ENCODE results near the gene ALG9. TPM values are rescaled to one million over a fixed set of nuclear protein-coding genes. Genes with fewer than 3 reads are reported as not detected.

ALG9 gene
- total and polyA plus RNA-seq, 10 of the 15 experiments (the other 5 are each of a cell fraction or from before 2014, with no cell fraction given), result 10.8 to 41.6 (median 25.5) TPM

- TF ChIP-seq, protein P1, sequence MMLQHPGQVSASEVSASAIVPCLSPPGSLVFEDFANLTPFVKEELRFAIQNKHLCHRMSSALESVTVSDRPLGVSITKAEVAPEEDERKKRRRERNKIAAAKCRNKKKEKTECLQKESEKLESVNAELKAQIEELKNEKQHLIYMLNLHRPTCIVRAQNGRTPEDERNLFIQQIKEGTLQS (IDR thresholded peaks at IDR 0.05; ENCODE audit: borderline replicate concordance, extremely low read depth, low read depth, low read length), result no peak
- TF ChIP-seq RAD21 (IDR thresholded peaks at IDR 0.05; ENCODE audit: insufficient read depth, low read depth, low read length) (no peak), ZNF274 (IDR thresholded peaks at IDR 0.05; ENCODE audit: insufficient read depth, insufficient read length) (no peak), MTA3 (IDR thresholded peaks at IDR 0.05; ENCODE audit: borderline replicate concordance, low read length) (no peak), PKNOX1 (IDR thresholded peaks at IDR 0.05) (no peak), BACH1 (IDR thresholded peaks at IDR 0.05; ENCODE audit: borderline replicate concordance) (0 out of 2 replicates have a peak, but pooled peaks have one; percentile 34), RFX5 (IDR thresholded peaks at IDR 0.05; ENCODE audit: low read depth, low read length) (no peak), DPF2 (IDR thresholded peaks at IDR 0.05) (peak; percentile 50; the same call in 1 of the 2 replicates), MXI1 (IDR thresholded peaks at IDR 0.05; ENCODE audit: low read depth, low read length) (no peak), SRF (IDR thresholded peaks at IDR 0.05; ENCODE audit: low read depth in 2 of 2, low read length in 2 of 2) (no peak), SMARCA5 (IDR thresholded peaks at IDR 0.05) (no peak), EGR1 (IDR thresholded peaks at IDR 0.05; ENCODE audit: borderline replicate concordance in 1 of 2, low read depth in 2 of 2, low read length in 2 of 2) (peak in 1 of 2 experiments; percentile 6; a peak in 1 of 3 replicates), E2F8 (IDR thresholded peaks at IDR 0.05; ENCODE audit: low read depth, partially characterized antibody) (no peak), ZNF384 (IDR thresholded peaks at IDR 0.05; ENCODE audit: borderline replicate concordance, low read depth, low read length) (no peak), CEBPB (IDR thresholded peaks at IDR 0.05; ENCODE audit: borderline replicate concordance in 1 of 2, low read depth in 2 of 2, low read length in 2 of 2) (no peak), SMAD1 (IDR thresholded peaks at IDR 0.05; ENCODE audit: low read depth, partially characterized antibody) (no peak), BRCA1 (IDR thresholded peaks at IDR 0.05; ENCODE audit: low read depth, low read length) (no peak), PML (IDR thresholded peaks at IDR 0.05; ENCODE audit: low read length) (no peak), TAF1 (IDR thresholded peaks at IDR 0.05; ENCODE audit: borderline replicate concordance, low read depth, low read length) (peak; percentile 78; the same call in 1 of the 2 replicates), TBL1XR1 (IDR thresholded peaks at IDR 0.05; ENCODE audit: low read depth, low read length) (no peak), TCF12 (IDR thresholded peaks at IDR 0.05; ENCODE audit: low read depth, low read length) (no peak)
- TF ChIP-seq, protein P2, sequence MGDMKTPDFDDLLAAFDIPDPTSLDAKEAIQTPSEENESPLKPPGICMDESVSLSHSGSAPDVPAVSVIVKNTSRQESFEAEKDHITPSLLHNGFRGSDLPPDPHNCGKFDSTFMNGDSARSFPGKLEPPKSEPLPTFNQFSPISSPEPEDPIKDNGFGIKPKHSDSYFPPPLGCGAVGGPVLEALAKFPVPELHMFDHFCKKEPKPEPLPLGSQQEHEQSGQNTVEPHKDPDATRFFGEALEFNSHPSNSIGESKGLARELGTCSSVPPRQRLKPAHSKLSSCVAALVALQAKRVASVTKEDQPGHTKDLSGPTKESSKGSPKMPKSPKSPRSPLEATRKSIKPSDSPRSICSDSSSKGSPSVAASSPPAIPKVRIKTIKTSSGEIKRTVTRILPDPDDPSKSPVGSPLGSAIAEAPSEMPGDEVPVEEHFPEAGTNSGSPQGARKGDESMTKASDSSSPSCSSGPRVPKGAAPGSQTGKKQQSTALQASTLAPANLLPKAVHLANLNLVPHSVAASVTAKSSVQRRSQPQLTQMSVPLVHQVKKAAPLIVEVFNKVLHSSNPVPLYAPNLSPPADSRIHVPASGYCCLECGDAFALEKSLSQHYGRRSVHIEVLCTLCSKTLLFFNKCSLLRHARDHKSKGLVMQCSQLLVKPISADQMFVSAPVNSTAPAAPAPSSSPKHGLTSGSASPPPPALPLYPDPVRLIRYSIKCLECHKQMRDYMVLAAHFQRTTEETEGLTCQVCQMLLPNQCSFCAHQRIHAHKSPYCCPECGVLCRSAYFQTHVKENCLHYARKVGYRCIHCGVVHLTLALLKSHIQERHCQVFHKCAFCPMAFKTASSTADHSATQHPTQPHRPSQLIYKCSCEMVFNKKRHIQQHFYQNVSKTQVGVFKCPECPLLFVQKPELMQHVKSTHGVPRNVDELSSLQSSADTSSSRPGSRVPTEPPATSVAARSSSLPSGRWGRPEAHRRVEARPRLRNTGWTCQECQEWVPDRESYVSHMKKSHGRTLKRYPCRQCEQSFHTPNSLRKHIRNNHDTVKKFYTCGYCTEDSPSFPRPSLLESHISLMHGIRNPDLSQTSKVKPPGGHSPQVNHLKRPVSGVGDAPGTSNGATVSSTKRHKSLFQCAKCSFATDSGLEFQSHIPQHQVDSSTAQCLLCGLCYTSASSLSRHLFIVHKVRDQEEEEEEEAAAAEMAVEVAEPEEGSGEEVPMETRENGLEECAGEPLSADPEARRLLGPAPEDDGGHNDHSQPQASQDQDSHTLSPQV (IDR thresholded peaks at IDR 0.05), result no peak
These were observed 105.2 kb downstream of the ALG9 start, which contains the start of gene PPP2R1B (continued) for GRCh38 chr11:111765984-111766833.

All from GM12878 (cell line).